H1 (cell line): ENCODE results near the gene VPS13D. TPM values are rescaled to one million over a fixed set of nuclear protein-coding genes. Genes with fewer than 3 reads are reported as not detected.

Experiments used
- CTCF ChIA-PET: fragments of 300-600 bp; sonication (Branson Sonifier 250); formaldehyde crosslinking; loops from one replicate; lab custom pipeline; 2021; ENCODE audit not compliant: partially characterized antibody; lab: Charles Lee
- POLR2A ChIA-PET: fragments of 300-600 bp; sonication (Branson Sonifier 250); formaldehyde crosslinking; loops from one replicate; lab custom pipeline; 2021; ENCODE audit warnings: inconsistent platforms; ENCODE audit not compliant: partially characterized antibody; lab: Charles Lee
- DNase-seq, 2 experiments: peaks; one replicate each; pipeline versions ENCODE4 v3.0.0 to v3.0.0-alpha.2; 2010 to 2022; ENCODE audit warnings: low spot score in 2 of 2, low read depth in 1 of 2, mixed read lengths in 1 of 2
- FAIRE-seq: peaks from 2 replicates; lab custom pipeline; 2011; peaks lifted over from hg19 to GRCh38; lab: Jason Lieb, UNC
- H2AFZ ChIP-seq: 2 replicates; pipeline ENCODE4 v1.8.1; 2012; ENCODE audit warnings: low read length, inconsistent platforms
- H2AK5ac ChIP-seq: 2 replicates; pipeline ENCODE4 v1.6.1; 2013; ENCODE audit warnings: low read depth, low read length
- H2BK120ac ChIP-seq: replicated peaks from 2 replicates; pipeline ENCODE3; 2013; ENCODE audit warnings: low read depth, low read length, inconsistent platforms
- H2BK12ac ChIP-seq: 2 replicates; pipeline ENCODE4 v1.6.1; 2013; ENCODE audit warnings: low read depth, low read length
- H2BK15ac ChIP-seq: 2 replicates; pipeline ENCODE4 v1.6.1; 2013; ENCODE audit warnings: low read length
- H2BK20ac ChIP-seq: 2 replicates; pipeline ENCODE4 v1.6.1; 2013; ENCODE audit warnings: low read length
- H2BK5ac ChIP-seq: 2 replicates; pipeline ENCODE4 v1.6.1; 2013; ENCODE audit warnings: low read depth, low read length
- H3K14ac ChIP-seq: 2 replicates; pipeline ENCODE4 v1.6.1; 2013; ENCODE audit warnings: inconsistent platforms; ENCODE audit not compliant: insufficient read length
- H3K18ac ChIP-seq: 2 replicates; pipeline ENCODE4 v1.6.1; 2013; ENCODE audit warnings: low read length; ENCODE audit errors: extremely low read depth
- H3K23ac ChIP-seq: 2 replicates; pipeline ENCODE4 v1.6.1; 2013; ENCODE audit warnings: inconsistent platforms; ENCODE audit not compliant: insufficient read length
- H3K23me2 ChIP-seq: 2 replicates; pipeline ENCODE4 v1.6.1; 2013; ENCODE audit warnings: low read depth, low read length
- H3K27ac ChIP-seq: 2 replicates; pipeline ENCODE4 v1.6.1; 2011; ENCODE audit warnings: low read depth, low read length, inconsistent platforms
- H3K27me3 ChIP-seq, 4 experiments: replicated peaks in 1 of 4; 1 replicate in 1 of 4; 2 replicates in 3 of 4; pipeline versions ENCODE4 v1.6.1 to v1.8.1; 2011 to 2013; ENCODE audit warnings: low read length in 3 of 4, mild to moderate bottlenecking in 3 of 4, inconsistent platforms in 2 of 4, mixed read lengths in 2 of 4, moderate library complexity in 1 of 4; ENCODE audit not compliant: control insufficient read depth in 3 of 4, insufficient read depth in 3 of 4; ENCODE audit errors: extremely low read depth in 1 of 4
- H3K36me3 ChIP-seq, 4 experiments: 2 replicates each; pipeline versions ENCODE4 v1.6.1 to v1.8.1; 2011 to 2013; ENCODE audit warnings: mild to moderate bottlenecking in 4 of 4, low read length in 3 of 4, moderate library complexity in 2 of 4, control low read depth in 1 of 4, inconsistent platforms in 1 of 4; ENCODE audit not compliant: insufficient read depth in 4 of 4, control insufficient read depth in 2 of 4
- H3K4ac ChIP-seq: replicated peaks from 2 replicates; pipeline ENCODE3; 2013; ENCODE audit warnings: low read length, low read depth, mixed read lengths, inconsistent platforms; ENCODE audit not compliant: insufficient read length
- H3K4me1 ChIP-seq, 4 experiments: replicated peaks in 1 of 4; 1 replicate in 1 of 4; 2 replicates in 3 of 4; pipeline versions ENCODE4 v1.6.1 to v1.8.1; 2011 to 2013; ENCODE audit warnings: low read length in 3 of 4, inconsistent platforms in 2 of 4, mixed read lengths in 1 of 4; ENCODE audit not compliant: insufficient read depth in 4 of 4, control insufficient read depth in 3 of 4
- H3K4me2 ChIP-seq, 2 experiments: 2 replicates each; pipeline versions ENCODE4 v1.6.1 to v1.8.1; 2011 to 2013; ENCODE audit warnings: low read depth in 2 of 2, low read length in 2 of 2, control low read depth in 1 of 2, inconsistent platforms in 1 of 2, mild to moderate bottlenecking in 1 of 2; ENCODE audit not compliant: insufficient read depth in 1 of 2
- H3K4me3 ChIP-seq, 4 experiments: fragments of 200-600, 300-600 bp in 1 of 4; sonication (generic), shearing (Covaris generic), sonication (Bioruptor Twin) in 1 of 4; 2 replicates each; pipeline versions ENCODE4 v1.5.1 to v1.8.1; 2011 to 2016; ENCODE audit warnings: low read length in 4 of 4, low read depth in 3 of 4, control low read depth in 2 of 4, inconsistent platforms in 2 of 4, mild to moderate bottlenecking in 2 of 4, mixed read lengths in 1 of 4, moderate library complexity in 1 of 4; ENCODE audit not compliant: insufficient read depth in 2 of 4; ENCODE audit errors: extremely low read depth in 1 of 4
- H3K56ac ChIP-seq: replicated peaks from 2 replicates; pipeline ENCODE3; 2013; ENCODE audit warnings: low read depth, mild to moderate bottlenecking, mixed read lengths, low read length, inconsistent platforms; ENCODE audit not compliant: insufficient read length
- H3K79me1 ChIP-seq: 2 replicates; pipeline ENCODE4 v1.6.1; 2013; ENCODE audit warnings: low read depth, low read length, control low read depth
- H3K79me2 ChIP-seq, 2 experiments: 2 replicates each; pipeline versions ENCODE4 v1.6.1 to v1.8.1; 2012 to 2013; ENCODE audit warnings: low read length in 2 of 2, mild to moderate bottlenecking in 2 of 2, inconsistent platforms in 1 of 2; ENCODE audit not compliant: insufficient read depth in 2 of 2, control insufficient read depth in 1 of 2
- H3K9ac ChIP-seq, 4 experiments: replicated peaks in 1 of 4; 1 replicate in 1 of 4; 2 replicates in 3 of 4; pipeline versions ENCODE4 v1.6.1 to v1.8.1; 2011 to 2013; ENCODE audit warnings: low read depth in 3 of 4, low read length in 3 of 4, control low read depth in 2 of 4, mild to moderate bottlenecking in 2 of 4, moderate library complexity in 2 of 4, inconsistent platforms in 1 of 4; ENCODE audit errors: extremely low read depth in 1 of 4
- H3K9me3 ChIP-seq, 2 experiments: 2 replicates each; pipeline versions ENCODE4 v1.6.1 to v1.8.1; 2012 to 2013; ENCODE audit warnings: mild to moderate bottlenecking in 2 of 2, moderate library complexity in 2 of 2, control low read depth in 1 of 2, inconsistent platforms in 1 of 2, low read depth in 1 of 2, low read length in 1 of 2, mixed read lengths in 1 of 2; ENCODE audit not compliant: insufficient read depth in 2 of 2
- H4K20me1 ChIP-seq, 2 experiments: replicated peaks in 1 of 2; 2 replicates each; pipeline versions ENCODE3 to v1.8.1; 2011 to 2013; ENCODE audit warnings: inconsistent platforms in 2 of 2, low read length in 2 of 2, mild to moderate bottlenecking in 1 of 2; ENCODE audit not compliant: insufficient read depth in 2 of 2, control insufficient read depth in 1 of 2
- H4K5ac ChIP-seq: 2 replicates; pipeline ENCODE4 v1.6.1; 2013; ENCODE audit warnings: low read length, low read depth, mixed read lengths, inconsistent platforms; ENCODE audit not compliant: insufficient read length
- H4K8ac ChIP-seq: 2 replicates; pipeline ENCODE4 v1.8.0; 2013; ENCODE audit warnings: mild to moderate bottlenecking, moderate library complexity, low read length, inconsistent platforms; ENCODE audit not compliant: insufficient read depth; ENCODE audit errors: extremely low read depth
- H4K91ac ChIP-seq: replicated peaks from 2 replicates; pipeline ENCODE3; 2013; ENCODE audit warnings: low read length, mixed read lengths, inconsistent platforms; ENCODE audit not compliant: insufficient read length
- BACH1 ChIP-seq: IDR thresholded peaks from 2 replicates; pipeline ENCODE4 v1.6.1; 2012; ENCODE audit warnings: low read length, improper control_type of control experiment
- CHD1 ChIP-seq: IDR thresholded peaks from 2 replicates; pipeline ENCODE4 v1.6.1; 2012; ENCODE audit warnings: low read depth, low read length, improper control_type of control experiment
- CTBP2 ChIP-seq: IDR thresholded peaks from 2 replicates; pipeline ENCODE4 v1.7.0; 2011; ENCODE audit warnings: borderline replicate concordance, mild to moderate bottlenecking, moderate library complexity, mixed read lengths, low read length; ENCODE audit not compliant: insufficient read depth, insufficient read length
- GABPA ChIP-seq: IDR thresholded peaks from 2 replicates; pipeline ENCODE4 v1.6.1; 2011; ENCODE audit warnings: mild to moderate bottlenecking, low read length, moderate library complexity, borderline replicate concordance; ENCODE audit not compliant: insufficient read depth
- MAFK ChIP-seq: IDR thresholded peaks from 2 replicates; pipeline ENCODE4 v1.6.1; 2012; ENCODE audit warnings: low read depth, mild to moderate bottlenecking, improper control_type of control experiment, low read length
- POU5F1 ChIP-seq: IDR thresholded peaks from 2 replicates; pipeline ENCODE4 v1.6.1; 2011; ENCODE audit warnings: low read depth, mild to moderate bottlenecking, low read length, moderate library complexity
- SRF ChIP-seq: IDR thresholded peaks from 2 replicates; pipeline ENCODE4 v1.6.1; 2011; ENCODE audit warnings: mild to moderate bottlenecking, low read depth, low read length, moderate library complexity
- TBP ChIP-seq: IDR thresholded peaks from 2 replicates; pipeline ENCODE4 v1.6.1; 2011; ENCODE audit warnings: low read depth, low read length, improper control_type of control experiment
- WGBS, 2 experiments: shearing (Covaris generic) in 1 of 2; methylation state at CpG; one replicate each; pipeline versions ENCODE4 v1.1.6 to v1.1.7; 2013 to 2015; ENCODE audit warnings: low lambda C conversion rate in 2 of 2, mixed read lengths in 2 of 2, inconsistent platforms in 1 of 2, low coverage in 1 of 2, missing lambda C conversion rate in 1 of 2; ENCODE audit not compliant: insufficient replicate concordance in 2 of 2, insufficient coverage in 1 of 2, insufficient read length in 1 of 2; ENCODE audit errors: extremely low coverage in 1 of 2, missing lambda C conversion rate in 1 of 2; 5-methylcytosine and 5-hydroxymethylcytosine counted together
- polyA plus RNA-seq, 7 experiments: library from polyadenylated mRNA; depleted of rRNA in 3 of 7; stranded (reverse) in 5 of 7; unstranded in 2 of 7; fragments of >200 nt in 5 of 7; fragments of 200-250 nt in 2 of 7; gene quantifications; 1 replicate in 5 of 7; 2 replicates in 1 of 7; 4 replicates in 1 of 7; pipeline versions ENCODE4 v1.2.1 to v1.2.3, GENCODE V29; 2011 to 2013; ENCODE audit warnings: missing spikeins in 2 of 7, mixed read lengths in 2 of 7
- total RNA-seq: library from RNA; stranded (reverse); fragmentation: NEBNext Ultra II Directional; extraction: Animal tissue kit (Norgen Biotek cat#: 25700); gene quantifications from 2 replicates; pipeline ENCODE4 v1.2.1, GENCODE V29; 2021

VPS13D gene
- total and polyA plus RNA-seq, 2 of the 8 experiments (the other 6 are each of a cell fraction or from before 2014, with no cell fraction given): 10.9 to 31.2 TPM

DNA sequence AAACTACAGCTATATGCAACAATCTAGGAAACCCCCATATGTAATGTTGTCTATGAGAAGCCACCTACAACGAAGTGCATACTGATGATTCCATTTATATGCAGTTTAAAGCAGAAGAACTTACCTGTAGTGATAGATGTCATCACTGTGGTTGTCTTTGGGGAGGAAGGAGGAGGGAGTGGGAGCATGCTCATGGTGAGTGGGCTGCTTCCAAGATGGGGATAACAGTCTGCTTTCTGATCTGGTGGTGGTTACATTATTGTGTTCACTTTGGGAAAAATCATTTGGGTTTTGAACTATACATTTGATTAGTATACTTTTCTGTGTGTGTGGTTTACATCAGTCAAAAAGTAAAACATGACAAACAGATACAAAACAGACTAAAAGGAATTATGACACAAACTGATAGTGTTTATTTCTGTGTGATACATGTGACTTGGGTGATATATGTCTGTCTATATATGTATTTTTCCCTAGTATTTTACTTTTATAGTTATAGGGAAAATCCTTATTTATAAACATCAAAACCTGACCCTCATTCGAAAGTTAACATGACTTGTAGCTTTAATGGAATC, 184.7 kb downstream of the VPS13D start:
- WGBS, 2 experiments: 86% methylated on average over 2 of the region's 2 CpGs; no CpG with 5 or more reads in 1 of the 2 experiments
- Histone ChIP-seq H3K4ac (no peak overlapping the region), H3K56ac (no peak overlapping the region), H3K4me1 (no peaks in the 10 kb centered on the region), H2BK20ac (no peak overlapping the region), H3K18ac (no peak overlapping the region), H2BK12ac (no peak overlapping the region), H2AK5ac (no peak overlapping the region), H3K79me1 (no peaks in the 10 kb centered on the region), H3K27me3 (no peaks in the 10 kb centered on the region), H3K9ac (no peak overlapping the region), H3K4me2 (no peak overlapping the region), H3K27ac (no peak overlapping the region), H3K14ac (no peak overlapping the region), H3K9me3 (peaks cover 7 to 8% of the 10 kb centered on the region in 2 experiments; a peak in 2 of 4 replicates), H2BK120ac (no peak overlapping the region), H4K5ac (no peak overlapping the region), H3K23me2 (no peaks in the 10 kb centered on the region), H3K36me3 (peaks cover 0 to 20% (median 5%) of the 10 kb centered on the region in 4 experiments; a peak in 4 of 8 replicates), H2BK5ac (no peak overlapping the region), H2AFZ (no peak overlapping the region), H4K91ac (no peak overlapping the region), H3K79me2 (no peaks in the 10 kb centered on the region), H4K8ac (no peak overlapping the region), H3K23ac (no peak overlapping the region), H3K4me3 (no peak overlapping the region), H2BK15ac (no peak overlapping the region), H4K20me1 (no peaks in the 10 kb centered on the region)
- CTCF ChIA-PET: interaction anchor here (2.0 kb wide), 1 partner anchor 139 kb away, joined by 4 read pairs; no protein-coding TSS in a partner anchor
- DNase-seq: no peak
- no peak for FAIRE-seq
- no peak for TF ChIP-seq GABPA
- TF ChIP-seq BACH1: no peak
- no peak for TF ChIP-seq CHD1
- no peak for TF ChIP-seq CTBP2
- no peak for TF ChIP-seq POU5F1
- no peak for TF ChIP-seq SRF
- TF ChIP-seq MAFK: no peak
- no peak for TF ChIP-seq TBP
- POLR2A ChIA-PET: no interaction called here
